Measurements from ENCODE around the gene FBXO36. TPM values are rescaled to one million over a fixed set of nuclear protein-coding genes. Genes with fewer than 3 reads are reported as not detected.

FBXO36 gene
- total RNA-seq, 6 donors from 2014 or later = 2.4 to 13.8 (median 4.5) TPM

GRCh38 chr2:229930656-229931055 is 8.4 kb downstream of the FBXO36 start:
- no peak overlapping the region for H3K4me3 ChIP-seq
- TF ChIP-seq EP300 (IDR thresholded peaks at IDR 0.05) (no peak), POLR2A (IDR thresholded peaks at IDR 0.05) (no peak), POLR2AphosphoS5 (IDR thresholded peaks at IDR 0.05) (no peak)
- TF ChIP-seq, protein P1, sequence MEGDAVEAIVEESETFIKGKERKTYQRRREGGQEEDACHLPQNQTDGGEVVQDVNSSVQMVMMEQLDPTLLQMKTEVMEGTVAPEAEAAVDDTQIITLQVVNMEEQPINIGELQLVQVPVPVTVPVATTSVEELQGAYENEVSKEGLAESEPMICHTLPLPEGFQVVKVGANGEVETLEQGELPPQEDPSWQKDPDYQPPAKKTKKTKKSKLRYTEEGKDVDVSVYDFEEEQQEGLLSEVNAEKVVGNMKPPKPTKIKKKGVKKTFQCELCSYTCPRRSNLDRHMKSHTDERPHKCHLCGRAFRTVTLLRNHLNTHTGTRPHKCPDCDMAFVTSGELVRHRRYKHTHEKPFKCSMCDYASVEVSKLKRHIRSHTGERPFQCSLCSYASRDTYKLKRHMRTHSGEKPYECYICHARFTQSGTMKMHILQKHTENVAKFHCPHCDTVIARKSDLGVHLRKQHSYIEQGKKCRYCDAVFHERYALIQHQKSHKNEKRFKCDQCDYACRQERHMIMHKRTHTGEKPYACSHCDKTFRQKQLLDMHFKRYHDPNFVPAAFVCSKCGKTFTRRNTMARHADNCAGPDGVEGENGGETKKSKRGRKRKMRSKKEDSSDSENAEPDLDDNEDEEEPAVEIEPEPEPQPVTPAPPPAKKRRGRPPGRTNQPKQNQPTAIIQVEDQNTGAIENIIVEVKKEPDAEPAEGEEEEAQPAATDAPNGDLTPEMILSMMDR (IDR thresholded peaks at IDR 0.05) = no peak
- WGBS, 2 donors = 86 to 89% methylated on average over 7 of the region's 7 CpGs
- no peaks in the 10 kb centered on the region for H3K36me3 ChIP-seq
- H3K27me3 ChIP-seq = no peaks in the 10 kb centered on the region
- H3K27ac ChIP-seq = no peak overlapping the region
- no peaks in the 10 kb centered on the region for H3K9me3 ChIP-seq
- DNase-seq = no peak
- ATAC-seq (ENCODE audit: low FRiP score in 2 of 2) = no peak
- no peaks in the 10 kb centered on the region for H3K4me1 ChIP-seq

DNA sequence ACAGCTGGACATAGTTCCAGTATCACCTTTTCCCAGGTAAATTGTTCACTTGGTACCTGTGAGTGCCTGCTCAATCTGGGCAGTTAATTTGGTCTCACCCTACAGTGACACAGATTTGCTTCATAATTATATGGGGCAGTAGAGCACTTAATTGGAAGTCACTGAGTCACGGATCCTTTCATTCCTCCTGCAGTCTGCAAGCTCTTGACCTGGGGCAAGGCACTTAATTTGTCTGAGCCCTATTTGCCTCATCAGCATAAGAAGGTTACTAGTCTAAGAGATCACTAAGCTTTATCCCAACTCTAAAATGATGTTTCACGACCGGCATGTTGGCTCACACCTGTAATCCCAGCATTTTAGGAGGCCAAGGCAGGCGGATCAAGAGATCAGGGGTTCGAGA is 8.9 kb downstream of the FBXO36 start:
- ATAC-seq (ENCODE audit: low FRiP score in 2 of 2) (no peak), DNase-seq (no peak)
- H3K27me3 ChIP-seq = no peaks in the 10 kb centered on the region
- H3K9me3 ChIP-seq = no peaks in the 10 kb centered on the region
- WGBS, 2 donors = 86 to 89% methylated on average over 5 of the region's 5 CpGs
- no peak overlapping the region for H3K4me3 ChIP-seq
- no peak overlapping the region for H3K27ac ChIP-seq
- no peaks in the 10 kb centered on the region for H3K4me1 ChIP-seq
- H3K36me3 ChIP-seq = no peaks in the 10 kb centered on the region
- TF ChIP-seq, protein P1 (IDR thresholded peaks at IDR 0.05) = no peak
- TF ChIP-seq POLR2AphosphoS5 (IDR thresholded peaks at IDR 0.05) (no peak), EP300 (IDR thresholded peaks at IDR 0.05) (no peak), POLR2A (IDR thresholded peaks at IDR 0.05) (no peak)

GRCh38 chr2:229937537-229937936 is 15.2 kb downstream of the FBXO36 start:
- Histone ChIP-seq H3K27me3 (no peaks in the 10 kb centered on the region), H3K27ac (no peak overlapping the region), H3K4me1 (no peaks in the 10 kb centered on the region), H3K4me3 (no peak overlapping the region), H3K9me3 (no peaks in the 10 kb centered on the region), H3K36me3 (no peaks in the 10 kb centered on the region)
- 90 to 95% methylated on average over 4 of the region's 4 CpGs for WGBS, 2 donors
- ATAC-seq (ENCODE audit: low FRiP score in 2 of 2) = no peak
- no peak for DNase-seq
- TF ChIP-seq POLR2A (IDR thresholded peaks at IDR 0.05) = no peak
- no peak for TF ChIP-seq POLR2AphosphoS5 (IDR thresholded peaks at IDR 0.05)
- TF ChIP-seq, protein P1 (IDR thresholded peaks at IDR 0.05) = no peak
- no peak for TF ChIP-seq EP300 (IDR thresholded peaks at IDR 0.05)

DNA sequence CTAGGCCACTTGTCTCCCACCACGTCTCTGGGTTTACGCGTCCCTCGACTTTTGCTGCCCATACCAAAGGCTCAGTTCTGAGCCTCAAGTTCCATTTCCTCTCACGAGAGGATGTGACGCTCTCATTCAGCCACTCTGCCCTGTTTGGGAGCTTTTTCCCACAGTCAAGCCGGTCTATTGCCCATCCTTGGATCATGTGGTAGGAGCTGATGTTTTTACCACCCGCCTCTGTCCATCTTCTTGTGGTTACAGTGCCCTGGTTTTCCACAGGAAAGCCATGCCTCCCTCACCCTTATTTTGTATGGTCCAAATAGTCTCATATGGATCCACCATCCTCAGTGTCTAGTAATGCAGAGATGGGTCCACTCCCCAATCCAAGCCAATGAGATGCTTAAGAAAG is 20.4 kb downstream of the FBXO36 start:
- H3K36me3 ChIP-seq = no peaks in the 10 kb centered on the region
- WGBS, 2 donors = 97 to 99% methylated on average over 8 of the region's 8 CpGs
- H3K4me1 ChIP-seq = no peaks in the 10 kb centered on the region
- no peak overlapping the region for H3K4me3 ChIP-seq
- no peaks in the 10 kb centered on the region for H3K27me3 ChIP-seq
- TF ChIP-seq, protein P1 (IDR thresholded peaks at IDR 0.05) = no peak
- TF ChIP-seq EP300 (IDR thresholded peaks at IDR 0.05) (no peak), POLR2A (IDR thresholded peaks at IDR 0.05) (no peak), POLR2AphosphoS5 (IDR thresholded peaks at IDR 0.05) (no peak)
- DNase-seq (no peak), ATAC-seq (ENCODE audit: low FRiP score in 2 of 2) (no peak)
- no peak overlapping the region for H3K27ac ChIP-seq
- H3K9me3 ChIP-seq = no peaks in the 10 kb centered on the region

GRCh38 chr2:229943171-229943570 is 20.9 kb downstream of the FBXO36 start:
- no peaks in the 10 kb centered on the region for H3K36me3 ChIP-seq
- ATAC-seq (ENCODE audit: low FRiP score in 2 of 2) (no peak), DNase-seq (no peak)
- TF ChIP-seq, protein P1 (IDR thresholded peaks at IDR 0.05) = no peak
- TF ChIP-seq EP300 (IDR thresholded peaks at IDR 0.05) = no peak
- H3K9me3 ChIP-seq = no peaks in the 10 kb centered on the region
- WGBS, 2 donors = 96 to 100% methylated on average over 2 of the region's 2 CpGs
- H3K4me3 ChIP-seq = no peak overlapping the region
- no peaks in the 10 kb centered on the region for H3K27me3 ChIP-seq
- H3K4me1 ChIP-seq = no peaks in the 10 kb centered on the region
- no peak overlapping the region for H3K27ac ChIP-seq

Data from upper lobe of left lung (tissue), 6 donors.